ENCODE data around the gene DDX28.

GRCh38 chr16:68059804-68060203, 36.8 kb upstream of the DDX28 start:
- TF ChIP-seq REST (IDR thresholded peaks at IDR 0.05; ENCODE audit: insufficient read depth in 1 of 2, low read depth in 2 of 2, low read length in 2 of 2) (no peak), SIN3A (IDR thresholded peaks at IDR 0.05; ENCODE audit: borderline replicate concordance, insufficient read depth, low read length) (no peak), POLR2AphosphoS5 (IDR thresholded peaks at IDR 0.05; ENCODE audit: low read depth, low read length) (no peak)
